ENCODE data around the gene BAX. TPM values are rescaled to one million over a fixed set of nuclear protein-coding genes. Genes with fewer than 3 reads are reported as not detected.

Gene BAX
- total RNA-seq, 1 donor from 2014 or later, result 182 TPM

DNA sequence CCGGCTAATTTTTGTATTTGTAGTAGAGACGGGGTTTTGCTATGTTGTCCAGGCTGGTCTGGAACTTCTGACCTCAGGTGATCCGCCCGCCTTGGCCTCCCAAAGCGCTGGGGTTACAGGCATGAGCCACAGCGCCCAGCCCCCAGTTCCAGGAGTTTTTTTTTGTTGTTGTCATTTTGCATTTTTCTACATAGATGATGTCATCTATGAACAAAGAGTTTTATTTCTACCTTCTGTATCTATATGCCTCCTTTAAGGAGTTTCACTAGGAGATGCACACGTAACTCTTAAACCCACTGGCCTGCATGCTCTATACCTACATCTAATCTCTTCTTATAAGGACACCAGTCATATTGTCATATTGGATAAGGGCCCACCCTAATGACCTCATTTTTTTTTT is 16.4 kb upstream of the BAX start:
- intact Hi-C loops (cut with DNase I), result no loop called here
- Histone ChIP-seq H3K36me3 (no peaks in the 10 kb centered on the region), H3K27ac (no peak overlapping the region), H3K9me3 (peaks cover 0 to 9% of the 10 kb centered on the region in 2 donors), H3K27me3 (no peaks in the 10 kb centered on the region), H3K4me3 (no peak overlapping the region), H3K4me1 (no peaks in the 10 kb centered on the region)
- TF ChIP-seq, protein P1, sequence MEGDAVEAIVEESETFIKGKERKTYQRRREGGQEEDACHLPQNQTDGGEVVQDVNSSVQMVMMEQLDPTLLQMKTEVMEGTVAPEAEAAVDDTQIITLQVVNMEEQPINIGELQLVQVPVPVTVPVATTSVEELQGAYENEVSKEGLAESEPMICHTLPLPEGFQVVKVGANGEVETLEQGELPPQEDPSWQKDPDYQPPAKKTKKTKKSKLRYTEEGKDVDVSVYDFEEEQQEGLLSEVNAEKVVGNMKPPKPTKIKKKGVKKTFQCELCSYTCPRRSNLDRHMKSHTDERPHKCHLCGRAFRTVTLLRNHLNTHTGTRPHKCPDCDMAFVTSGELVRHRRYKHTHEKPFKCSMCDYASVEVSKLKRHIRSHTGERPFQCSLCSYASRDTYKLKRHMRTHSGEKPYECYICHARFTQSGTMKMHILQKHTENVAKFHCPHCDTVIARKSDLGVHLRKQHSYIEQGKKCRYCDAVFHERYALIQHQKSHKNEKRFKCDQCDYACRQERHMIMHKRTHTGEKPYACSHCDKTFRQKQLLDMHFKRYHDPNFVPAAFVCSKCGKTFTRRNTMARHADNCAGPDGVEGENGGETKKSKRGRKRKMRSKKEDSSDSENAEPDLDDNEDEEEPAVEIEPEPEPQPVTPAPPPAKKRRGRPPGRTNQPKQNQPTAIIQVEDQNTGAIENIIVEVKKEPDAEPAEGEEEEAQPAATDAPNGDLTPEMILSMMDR (IDR thresholded peaks at IDR 0.05), result no peak
- DNase-seq (ENCODE audit: low spot score in 2 of 2), result no peak

DNA sequence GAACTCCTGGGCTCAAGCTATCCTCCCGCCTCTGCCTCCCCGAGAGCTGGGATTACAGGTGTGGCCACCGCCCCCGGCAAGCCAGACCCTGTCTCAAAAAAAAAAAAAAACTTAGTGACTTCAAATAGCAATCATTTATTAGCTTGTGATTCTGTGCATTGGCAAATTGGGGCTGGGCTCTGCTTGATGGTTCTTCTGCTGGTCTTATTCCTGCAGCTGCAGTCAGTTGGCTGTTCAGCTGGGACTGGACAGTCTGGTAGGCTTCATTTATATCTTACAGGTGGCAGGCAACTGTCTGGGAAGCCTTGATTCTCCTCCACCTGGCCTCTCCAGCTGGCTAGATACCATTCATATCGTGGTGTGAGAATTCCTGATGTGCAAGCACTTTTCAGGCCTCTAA is 13.8 kb upstream of the BAX start:
- H3K36me3 ChIP-seq, result no peaks in the 10 kb centered on the region
- TF ChIP-seq, protein P1 (IDR thresholded peaks at IDR 0.05), result no peak
- H3K27ac ChIP-seq, result no peak overlapping the region
- peaks cover 0 to 9% of the 10 kb centered on the region in 2 donors for H3K9me3 ChIP-seq
- intact Hi-C loops (cut with DNase I), result no loop called here
- no peak overlapping the region for H3K4me3 ChIP-seq
- H3K27me3 ChIP-seq, result no peaks in the 10 kb centered on the region
- H3K4me1 ChIP-seq, result no peaks in the 10 kb centered on the region
- no peak for DNase-seq (ENCODE audit: low spot score in 2 of 2)

GRCh38 chr19:48943081-48943480 is 11.6 kb upstream of the BAX start:
- peaks cover 0 to 9% of the 10 kb centered on the region in 2 donors for H3K9me3 ChIP-seq
- H3K36me3 ChIP-seq, result no peaks in the 10 kb centered on the region
- H3K27ac ChIP-seq, result no peak overlapping the region
- TF ChIP-seq, protein P1 (IDR thresholded peaks at IDR 0.05), result no peak
- DNase-seq (ENCODE audit: low spot score in 2 of 2), result no peak
- no peaks in the 10 kb centered on the region for H3K27me3 ChIP-seq
- intact Hi-C loops (cut with DNase I), result no loop called here
- no peaks in the 10 kb centered on the region for H3K4me1 ChIP-seq
- H3K4me3 ChIP-seq, result no peak overlapping the region

- Histone ChIP-seq H3K4me1 (no peaks in the 10 kb centered on the region), H3K9me3 (peaks cover 0 to 9% of the 10 kb centered on the region in 2 donors), H3K27ac (no peak overlapping the region), H3K36me3 (no peaks in the 10 kb centered on the region), H3K27me3 (no peaks in the 10 kb centered on the region), H3K4me3 (no peak overlapping the region)
- DNase-seq (ENCODE audit: low spot score in 2 of 2), result no peak
- intact Hi-C loops (cut with DNase I), result no loop called here
- TF ChIP-seq, protein P1 (IDR thresholded peaks at IDR 0.05), result no peak
Observed at GRCh38 chr19:48945415-48945814, 9.3 kb upstream of the BAX start.

- H3K4me3 ChIP-seq, result no peak overlapping the region
- no peaks in the 10 kb centered on the region for H3K4me1 ChIP-seq
- no peaks in the 10 kb centered on the region for H3K36me3 ChIP-seq
- H3K27me3 ChIP-seq, result no peaks in the 10 kb centered on the region
- intact Hi-C loops (cut with DNase I), result no loop called here
- H3K9me3 ChIP-seq, result peaks cover 0 to 5% of the 10 kb centered on the region in 2 donors
- no peak overlapping the region for H3K27ac ChIP-seq
- TF ChIP-seq, protein P1 (IDR thresholded peaks at IDR 0.05), result no peak
- no peak for DNase-seq (ENCODE audit: low spot score in 2 of 2)
Observed at GRCh38 chr19:48945817-48946216, 8.9 kb upstream of the BAX start.

Data from ascending aorta (tissue), 2 donors.